Measurements from ENCODE around the gene PTAR1. TPM values are rescaled to one million over a fixed set of nuclear protein-coding genes. Genes with fewer than 3 reads are reported as not detected.
A peak's percentile ranks its signal among the peaks of the same experiment; 100 is the strongest.

PTAR1 gene
- total RNA-seq, 1 experiment from 2014 or later = 43.5 TPM

GRCh38 chr9:69797675-69798074, 37.9 kb upstream of the PTAR1 start:
- Mint-ChIP-seq H3K27me3 (ENCODE audit: insufficient read depth, unreplicated experiment) (peaks cover 35% of the 10 kb centered on the region), H3K27ac (ENCODE audit: low read depth, unreplicated experiment) (no peak overlapping the region), H3K36me3 (ENCODE audit: insufficient read depth, unreplicated experiment) (no peaks in the 10 kb centered on the region), H3K4me1 (ENCODE audit: insufficient read depth, unreplicated experiment) (no peaks in the 10 kb centered on the region), H3K4me3 (ENCODE audit: unreplicated experiment) (no peak overlapping the region), H3K9me3 (ENCODE audit: unreplicated experiment) (no peaks in the 10 kb centered on the region)
- intact Hi-C loops (cut with micrococcal nuclease) = no loop called here
- ChIA-PET POLR2A (no interaction called here), CTCF (interaction anchor here (0.6 kb wide), 3 partner anchors 32 to 574 kb away, joined by 3 read pairs; no protein-coding TSS in a partner anchor)
- no peak for TF ChIP-seq CTCF (IDR thresholded peaks at IDR 0.05; ENCODE audit: unreplicated experiment)
- DNase-seq (ENCODE audit: unreplicated experiment) = no peak
- no TSS peak for BruUV-seq (replicated peaks)

DNA sequence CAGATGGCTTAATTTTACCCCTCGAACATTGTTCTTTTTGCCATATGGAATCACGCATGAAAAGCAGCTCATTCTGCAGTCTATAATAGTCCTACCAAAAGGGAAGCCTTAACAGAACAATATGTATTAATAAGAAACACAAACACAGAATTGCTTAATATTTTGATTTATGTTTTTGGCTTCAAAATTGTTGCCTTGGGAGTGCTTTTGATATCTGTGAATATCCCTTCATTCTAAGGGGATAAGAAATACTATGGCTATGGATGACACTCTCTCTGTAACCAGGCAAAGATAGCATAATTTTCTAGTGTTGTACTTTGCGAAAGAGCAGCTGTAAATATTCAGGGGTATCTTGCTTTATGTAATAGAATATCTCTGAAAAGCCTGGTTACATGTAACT, 34.5 kb upstream of the PTAR1 start:
- POLR2A ChIA-PET = no interaction called here
- Mint-ChIP-seq H3K27ac (ENCODE audit: low read depth, unreplicated experiment) (no peak overlapping the region), H3K4me3 (ENCODE audit: unreplicated experiment) (no peak overlapping the region), H3K36me3 (ENCODE audit: insufficient read depth, unreplicated experiment) (no peaks in the 10 kb centered on the region), H3K27me3 (ENCODE audit: insufficient read depth, unreplicated experiment) (peaks cover 53% of the 10 kb centered on the region), H3K9me3 (ENCODE audit: unreplicated experiment) (no peaks in the 10 kb centered on the region), H3K4me1 (ENCODE audit: insufficient read depth, unreplicated experiment) (no peaks in the 10 kb centered on the region)
- TF ChIP-seq CTCF (IDR thresholded peaks at IDR 0.05; ENCODE audit: unreplicated experiment) = no peak
- CTCF ChIA-PET = interaction anchor here (0.9 kb wide), 1 partner anchor 12 kb away, joined by 3 read pairs; no protein-coding TSS in a partner anchor
- intact Hi-C loops (cut with micrococcal nuclease) = no loop called here
- no peak for DNase-seq (ENCODE audit: unreplicated experiment)
- BruUV-seq (replicated peaks) = no TSS peak

DNA sequence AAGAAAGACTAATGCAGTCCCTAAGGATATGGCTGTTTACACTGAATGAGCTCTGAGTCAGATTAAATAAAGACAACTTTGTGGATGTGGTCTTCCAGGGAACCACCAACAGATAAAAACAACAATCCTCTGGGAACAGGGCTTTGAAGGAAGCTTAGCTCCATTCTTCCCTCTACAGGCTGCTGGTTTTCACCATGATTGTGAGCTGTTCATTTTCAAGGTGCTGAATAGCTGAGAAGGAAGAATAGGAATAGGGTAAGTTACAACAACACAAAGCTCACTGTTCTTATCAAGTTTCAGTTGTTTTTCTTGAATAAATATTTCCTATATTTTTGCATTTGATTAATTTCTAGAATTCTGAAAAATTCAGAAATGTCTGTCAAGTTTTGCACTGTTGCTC, 25.9 kb upstream of the PTAR1 start:
- POLR2A ChIA-PET = interaction anchor here (1.3 kb wide), 1 partner anchor 26 kb away, joined by 3 read pairs; the partner anchor contains the start of gene PTAR1
- H3K4me1 Mint-ChIP-seq (ENCODE audit: insufficient read depth, unreplicated experiment) = no peaks in the 10 kb centered on the region
- TF ChIP-seq CTCF (IDR thresholded peaks at IDR 0.05; ENCODE audit: unreplicated experiment) = no peak
- intact Hi-C loops (cut with micrococcal nuclease) = loop anchor here (10.0 kb wide), 1 partner anchor 59 kb away; no protein-coding TSS in a partner anchor
- CTCF ChIA-PET = interaction anchor here (0.6 to 1.2 kb wide), 3 partner anchors 16 to 364 kb away, joined by 3 to 4 read pairs (median 4); no protein-coding TSS in a partner anchor
- no peaks in the 10 kb centered on the region for H3K9me3 Mint-ChIP-seq (ENCODE audit: unreplicated experiment)
- BruUV-seq (replicated peaks) = no TSS peak
- DNase-seq (ENCODE audit: unreplicated experiment) = peak; percentile 25
- H3K27ac Mint-ChIP-seq (ENCODE audit: low read depth, unreplicated experiment) = no peak overlapping the region
- no peaks in the 10 kb centered on the region for H3K36me3 Mint-ChIP-seq (ENCODE audit: insufficient read depth, unreplicated experiment)
- no peak overlapping the region for H3K4me3 Mint-ChIP-seq (ENCODE audit: unreplicated experiment)
- H3K27me3 Mint-ChIP-seq (ENCODE audit: insufficient read depth, unreplicated experiment) = peaks cover 11% of the 10 kb centered on the region

DNA sequence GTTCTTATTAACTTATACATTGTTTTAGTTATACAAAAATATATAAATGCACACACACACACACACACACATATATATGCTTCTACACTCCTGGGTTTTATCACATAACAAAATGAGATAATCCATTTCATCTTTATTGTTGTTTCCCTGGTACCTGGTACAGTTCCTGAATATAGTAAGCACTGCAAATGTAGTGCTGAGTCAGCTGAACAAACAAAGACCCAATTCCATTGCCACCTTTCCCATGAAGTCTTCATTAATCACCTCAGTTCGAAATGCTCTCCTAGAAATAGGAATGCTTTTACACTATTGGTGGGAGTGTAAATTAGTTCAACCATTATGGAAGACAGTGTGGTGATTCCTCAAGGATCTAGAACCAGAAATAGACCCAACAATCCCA, 13.4 kb upstream of the PTAR1 start:
- intact Hi-C loops (cut with micrococcal nuclease) = no loop called here
- no peaks in the 10 kb centered on the region for H3K36me3 Mint-ChIP-seq (ENCODE audit: insufficient read depth, unreplicated experiment)
- BruUV-seq (replicated peaks) = no TSS peak
- CTCF ChIA-PET = no interaction called here
- no peak for TF ChIP-seq CTCF (IDR thresholded peaks at IDR 0.05; ENCODE audit: unreplicated experiment)
- H3K27ac Mint-ChIP-seq (ENCODE audit: low read depth, unreplicated experiment) = no peak overlapping the region
- H3K27me3 Mint-ChIP-seq (ENCODE audit: insufficient read depth, unreplicated experiment) = no peaks in the 10 kb centered on the region
- no peak for DNase-seq (ENCODE audit: unreplicated experiment)
- H3K9me3 Mint-ChIP-seq (ENCODE audit: unreplicated experiment) = no peaks in the 10 kb centered on the region
- POLR2A ChIA-PET = no interaction called here
- no peaks in the 10 kb centered on the region for H3K4me1 Mint-ChIP-seq (ENCODE audit: insufficient read depth, unreplicated experiment)
- no peak overlapping the region for H3K4me3 Mint-ChIP-seq (ENCODE audit: unreplicated experiment)

Data from MCF 10A (cell line).